Stomach (tissue), 4 donors: ENCODE data around the gene WIPF2.

Source experiments
- EP300 ChIP-seq: sonication (generic); formaldehyde crosslinking; IDR thresholded peaks from one replicate; pipeline ENCODE4 v1.6.1; 2017; ENCODE audit warnings: antibody characterized with exemption
- POLR2A ChIP-seq, 4 donors: fragments of 450-650 bp; IDR thresholded peaks; one replicate each; pipeline ENCODE4 v1.6.1; 2016; ENCODE audit warnings: antibody characterized with exemption in 4 of 4, control low read depth in 2 of 4, mild to moderate bottlenecking in 1 of 4, moderate library complexity in 1 of 4
- POLR2AphosphoS5 ChIP-seq, 3 donors: sonication (generic); formaldehyde crosslinking; IDR thresholded peaks; one replicate each; pipeline ENCODE4 v1.6.1; 2016; ENCODE audit warnings: antibody characterized with exemption in 3 of 3
- TF ChIP-seq, protein P1 (sequence below), 7 experiments: fragments of 450-650 bp in 4 of 7; fragments of 200-600 bp in 3 of 7; sonication (generic) in 3 of 7; IDR thresholded peaks; one replicate each; pipeline ENCODE4 v1.5.1; 2016 to 2019; ENCODE audit warnings: antibody characterized with exemption in 7 of 7, control low read depth in 2 of 7, mild to moderate bottlenecking in 1 of 7

DNA sequence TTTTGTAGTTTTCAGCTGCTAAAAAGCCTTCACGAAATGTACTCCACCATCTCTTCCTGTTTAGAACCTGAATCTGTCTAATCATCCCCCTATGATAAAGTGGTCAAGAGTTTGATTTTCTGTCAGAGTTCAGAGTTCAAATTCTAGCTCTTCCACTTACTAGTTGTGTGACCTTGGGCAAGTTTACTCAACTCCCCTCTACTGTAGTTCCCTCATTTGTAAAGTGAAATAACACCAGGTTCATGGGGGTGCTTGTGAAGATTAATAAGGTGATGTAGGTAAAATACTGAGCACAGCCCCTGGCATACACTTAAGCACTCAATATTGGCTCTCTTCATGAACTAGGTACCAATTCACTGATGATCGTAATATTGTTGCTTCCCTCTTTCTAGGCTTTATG lies 67.4 kb downstream of the WIPF2 start:
- TF ChIP-seq POLR2A (IDR thresholded peaks at IDR 0.05) (no peak), EP300 (no peak), POLR2AphosphoS5 (IDR thresholded peaks at IDR 0.05) (no peak)
- TF ChIP-seq, protein P1, sequence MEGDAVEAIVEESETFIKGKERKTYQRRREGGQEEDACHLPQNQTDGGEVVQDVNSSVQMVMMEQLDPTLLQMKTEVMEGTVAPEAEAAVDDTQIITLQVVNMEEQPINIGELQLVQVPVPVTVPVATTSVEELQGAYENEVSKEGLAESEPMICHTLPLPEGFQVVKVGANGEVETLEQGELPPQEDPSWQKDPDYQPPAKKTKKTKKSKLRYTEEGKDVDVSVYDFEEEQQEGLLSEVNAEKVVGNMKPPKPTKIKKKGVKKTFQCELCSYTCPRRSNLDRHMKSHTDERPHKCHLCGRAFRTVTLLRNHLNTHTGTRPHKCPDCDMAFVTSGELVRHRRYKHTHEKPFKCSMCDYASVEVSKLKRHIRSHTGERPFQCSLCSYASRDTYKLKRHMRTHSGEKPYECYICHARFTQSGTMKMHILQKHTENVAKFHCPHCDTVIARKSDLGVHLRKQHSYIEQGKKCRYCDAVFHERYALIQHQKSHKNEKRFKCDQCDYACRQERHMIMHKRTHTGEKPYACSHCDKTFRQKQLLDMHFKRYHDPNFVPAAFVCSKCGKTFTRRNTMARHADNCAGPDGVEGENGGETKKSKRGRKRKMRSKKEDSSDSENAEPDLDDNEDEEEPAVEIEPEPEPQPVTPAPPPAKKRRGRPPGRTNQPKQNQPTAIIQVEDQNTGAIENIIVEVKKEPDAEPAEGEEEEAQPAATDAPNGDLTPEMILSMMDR (IDR thresholded peaks at IDR 0.05), result no peak
